GM12874 (cell line): ENCODE results near the gene PARD3.

Source experiments
- CTCF ChIP-seq: IDR thresholded peaks from 2 replicates; pipeline ENCODE4 v1.5.1; 2011; ENCODE audit warnings: low read depth, mild to moderate bottlenecking, control low read depth, low read length, moderate library complexity; ENCODE audit not compliant: insufficient read depth

Gene PARD3

DNA sequence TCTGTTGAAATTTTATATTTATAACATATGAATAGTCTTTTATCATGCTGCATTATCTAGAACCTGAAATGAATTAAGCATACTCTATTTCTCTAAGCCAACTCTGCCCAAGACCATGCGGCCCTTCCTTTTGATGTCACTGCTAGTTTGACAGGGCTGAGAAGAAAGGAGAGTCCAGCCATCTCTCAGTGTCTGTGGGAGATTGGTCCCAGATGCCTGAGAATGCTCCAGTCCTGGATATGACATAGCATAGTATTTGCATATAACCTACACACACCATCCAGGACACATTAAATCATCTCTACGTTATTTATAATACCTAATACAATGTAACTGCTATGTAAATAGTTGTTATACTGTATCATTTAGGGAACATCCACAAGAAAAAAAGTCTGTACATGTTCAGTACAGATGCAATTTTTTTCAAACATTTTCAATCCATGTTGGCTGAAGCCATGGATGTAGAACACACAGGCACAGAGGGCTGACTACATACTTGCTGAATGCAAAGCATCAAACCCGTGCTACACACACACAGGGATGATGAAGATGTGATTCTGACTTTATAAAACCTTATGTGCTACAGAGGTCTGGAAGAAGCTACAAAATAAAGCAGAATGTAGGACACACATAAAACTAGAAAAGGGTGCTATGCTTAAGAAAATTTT lies 315.4 kb downstream of the PARD3 start:
- no peak for TF ChIP-seq CTCF

DNA sequence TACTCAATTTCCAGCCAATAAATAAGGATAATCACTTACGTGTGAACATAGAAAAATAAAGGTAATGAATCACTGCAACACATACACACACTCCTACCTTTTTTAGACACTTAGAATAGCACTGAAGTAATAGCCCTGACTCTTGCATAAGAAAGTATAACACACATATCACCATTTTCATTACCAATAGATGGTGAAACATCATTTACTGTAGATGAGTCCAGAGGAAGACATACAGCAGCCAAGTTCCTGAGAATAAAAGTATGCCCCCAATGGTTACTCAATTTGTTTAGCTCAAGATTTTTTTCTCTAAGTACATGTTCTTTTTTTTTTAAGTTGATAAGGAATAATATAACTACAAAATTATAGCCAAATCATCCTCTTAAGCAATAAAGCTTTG lies 316.3 kb downstream of the PARD3 start:
- no peak for TF ChIP-seq CTCF

GRCh38 chr10:34495938-34496337 lies 319.2 kb downstream of the PARD3 start:
- TF ChIP-seq CTCF = no peak

GRCh38 chr10:34494012-34494411 lies 321.1 kb downstream of the PARD3 start:
- no peak for TF ChIP-seq CTCF

- TF ChIP-seq CTCF = no peak
Observed at GRCh38 chr10:34492081-34492480, 323.0 kb downstream of the PARD3 start.

DNA sequence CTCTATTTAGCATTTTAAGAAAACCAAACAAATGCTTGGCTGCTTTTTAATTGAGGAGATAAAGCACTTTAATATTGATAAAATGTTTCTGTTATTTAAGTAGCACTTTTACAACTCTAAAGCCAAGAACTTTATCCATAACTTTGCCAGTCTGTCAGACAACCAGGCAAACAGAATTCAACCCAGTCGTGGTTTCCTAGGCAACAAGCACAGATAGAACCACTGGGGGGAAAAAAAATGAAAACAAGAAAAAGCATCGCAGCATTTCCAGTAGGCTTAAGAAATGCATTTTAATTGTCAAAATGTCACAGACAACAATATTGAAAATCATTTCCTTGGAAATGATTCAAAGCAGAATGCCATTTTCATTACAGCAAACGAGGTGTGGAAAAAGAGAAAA lies 323.4 kb downstream of the PARD3 start:
- TF ChIP-seq CTCF = no peak

- TF ChIP-seq CTCF = no peak
Observed at GRCh38 chr10:34489973-34490745, 324.9 kb downstream of the PARD3 start.
